RWPE2 (cell line): Measurements from ENCODE around the gene ZC3H13.

ENCODE experiments used
- ATAC-seq: fragments of 200-7000 bp; cut with Tn5 transposase; 3 replicates; pipeline ENCODE4 v1.9.1; 2021; ENCODE audit warnings: low read depth
- DNase-seq: peaks from one replicate; pipeline ENCODE4 v3.0.0-alpha.2; 2020; ENCODE audit warnings: low spot score
- H3K27ac ChIP-seq: fragments of 450-650 bp; 2 replicates; pipeline ENCODE4 v1.5.1; 2017; ENCODE audit warnings: mild to moderate bottlenecking; ENCODE audit not compliant: poor library complexity, severe bottlenecking
- H3K27me3 ChIP-seq: fragments of 250-450 bp; sonication (Bioruptor Pico); 2 replicates; pipeline ENCODE4 v1.5.1; 2021; ENCODE audit warnings: mild to moderate bottlenecking, moderate library complexity; ENCODE audit not compliant: insufficient read depth, poor library complexity, severe bottlenecking
- H3K36me3 ChIP-seq: fragments of 250-450 bp; sonication (Bioruptor Pico); 2 replicates; pipeline ENCODE4 v1.5.1; 2020; ENCODE audit warnings: low read depth, mild to moderate bottlenecking, moderate library complexity
- H3K4me1 ChIP-seq: fragments of 250-450 bp; sonication (Bioruptor Pico); 2 replicates; pipeline ENCODE4 v1.5.1; 2021; ENCODE audit warnings: mild to moderate bottlenecking, moderate library complexity; ENCODE audit not compliant: insufficient read depth, poor library complexity, severe bottlenecking
- H3K4me3 ChIP-seq: fragments of 250-450 bp; sonication (Bioruptor Pico); 2 replicates; pipeline ENCODE4 v1.5.1; 2021; ENCODE audit warnings: mild to moderate bottlenecking, moderate library complexity; ENCODE audit not compliant: severe bottlenecking
- H3K9me3 ChIP-seq: fragments of 250-450 bp; sonication (Bioruptor Pico); 2 replicates; pipeline ENCODE4 v1.5.1; 2021; ENCODE audit warnings: mild to moderate bottlenecking, moderate library complexity; ENCODE audit not compliant: severe bottlenecking
- TF ChIP-seq, protein P1 (sequence below): fragments of 450-650 bp; IDR thresholded peaks from one replicate; pipeline ENCODE4 v1.5.1; 2017; ENCODE audit warnings: mild to moderate bottlenecking, moderate library complexity; ENCODE audit not compliant: poor library complexity, severe bottlenecking

ZC3H13 gene

DNA sequence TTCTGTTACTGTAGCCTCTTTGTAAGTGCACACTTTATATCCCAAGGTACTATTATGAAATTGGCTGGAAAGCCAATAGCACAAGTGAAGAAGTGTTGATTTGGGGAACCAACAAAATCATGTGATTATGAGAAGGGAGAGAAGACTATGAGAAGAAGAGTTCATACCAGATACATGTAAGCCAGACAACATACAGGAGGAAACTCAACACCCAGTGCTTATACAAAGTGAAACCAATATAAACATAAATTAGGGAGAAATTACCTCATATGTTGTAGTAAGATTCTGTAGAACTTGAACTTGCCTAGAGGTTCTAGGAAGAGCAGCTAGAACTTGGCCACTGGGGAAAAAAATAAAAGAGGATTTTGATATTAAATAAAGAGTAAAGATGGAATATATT is 34.9 kb upstream of the ZC3H13 start:
- ATAC-seq (no peak), DNase-seq (no peak)
- Histone ChIP-seq H3K27me3 (no peaks in the 10 kb centered on the region), H3K27ac (no peak overlapping the region), H3K9me3 (no peaks in the 10 kb centered on the region), H3K4me1 (no peaks in the 10 kb centered on the region), H3K4me3 (no peak overlapping the region), H3K36me3 (no peaks in the 10 kb centered on the region)
- TF ChIP-seq, protein P1, sequence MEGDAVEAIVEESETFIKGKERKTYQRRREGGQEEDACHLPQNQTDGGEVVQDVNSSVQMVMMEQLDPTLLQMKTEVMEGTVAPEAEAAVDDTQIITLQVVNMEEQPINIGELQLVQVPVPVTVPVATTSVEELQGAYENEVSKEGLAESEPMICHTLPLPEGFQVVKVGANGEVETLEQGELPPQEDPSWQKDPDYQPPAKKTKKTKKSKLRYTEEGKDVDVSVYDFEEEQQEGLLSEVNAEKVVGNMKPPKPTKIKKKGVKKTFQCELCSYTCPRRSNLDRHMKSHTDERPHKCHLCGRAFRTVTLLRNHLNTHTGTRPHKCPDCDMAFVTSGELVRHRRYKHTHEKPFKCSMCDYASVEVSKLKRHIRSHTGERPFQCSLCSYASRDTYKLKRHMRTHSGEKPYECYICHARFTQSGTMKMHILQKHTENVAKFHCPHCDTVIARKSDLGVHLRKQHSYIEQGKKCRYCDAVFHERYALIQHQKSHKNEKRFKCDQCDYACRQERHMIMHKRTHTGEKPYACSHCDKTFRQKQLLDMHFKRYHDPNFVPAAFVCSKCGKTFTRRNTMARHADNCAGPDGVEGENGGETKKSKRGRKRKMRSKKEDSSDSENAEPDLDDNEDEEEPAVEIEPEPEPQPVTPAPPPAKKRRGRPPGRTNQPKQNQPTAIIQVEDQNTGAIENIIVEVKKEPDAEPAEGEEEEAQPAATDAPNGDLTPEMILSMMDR = no peak

GRCh38 chr13:46086985-46087384 is 34.4 kb upstream of the ZC3H13 start:
- ATAC-seq = no peak
- Histone ChIP-seq H3K4me1 (no peaks in the 10 kb centered on the region), H3K9me3 (no peaks in the 10 kb centered on the region), H3K4me3 (no peak overlapping the region), H3K27ac (no peak overlapping the region), H3K36me3 (no peaks in the 10 kb centered on the region), H3K27me3 (no peaks in the 10 kb centered on the region)
- TF ChIP-seq, protein P1 = no peak
- DNase-seq = no peak

DNA sequence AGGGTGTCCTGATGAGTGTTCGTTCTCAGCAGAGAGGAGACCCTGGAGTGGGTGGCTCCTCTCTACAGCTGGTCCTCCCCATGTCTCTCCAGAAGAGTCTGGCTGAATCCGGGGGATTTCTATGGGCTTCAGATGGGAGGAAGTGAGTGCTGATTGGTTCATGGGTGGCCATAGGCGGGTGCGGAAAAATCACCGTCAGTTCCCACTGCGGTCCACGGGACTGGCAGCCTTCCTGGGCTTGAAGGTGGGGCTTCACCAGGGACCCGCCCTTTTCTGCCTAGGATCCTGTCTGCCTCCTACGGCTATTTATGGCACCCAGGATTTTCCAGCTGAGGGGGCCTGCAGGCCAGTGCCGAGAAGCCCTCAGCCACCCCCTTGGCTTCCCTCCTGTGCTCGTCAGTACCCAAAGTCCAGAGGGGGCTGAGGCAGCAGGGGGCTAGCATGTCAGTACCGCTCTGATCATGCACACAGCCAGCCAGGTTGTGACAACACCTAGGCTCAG is 33.9 kb upstream of the ZC3H13 start:
- H3K9me3 ChIP-seq = no peaks in the 10 kb centered on the region
- H3K4me1 ChIP-seq = no peaks in the 10 kb centered on the region
- H3K27me3 ChIP-seq = no peaks in the 10 kb centered on the region
- H3K27ac ChIP-seq = no peak overlapping the region
- TF ChIP-seq, protein P1 = no peak
- H3K36me3 ChIP-seq = no peaks in the 10 kb centered on the region
- ATAC-seq (no peak), DNase-seq (no peak)
- no peak overlapping the region for H3K4me3 ChIP-seq

- ATAC-seq (no peak), DNase-seq (no peak)
- H3K27ac ChIP-seq = no peak overlapping the region
- no peaks in the 10 kb centered on the region for H3K4me1 ChIP-seq
- no peaks in the 10 kb centered on the region for H3K27me3 ChIP-seq
- TF ChIP-seq, protein P1 = no peak
- H3K9me3 ChIP-seq = no peaks in the 10 kb centered on the region
- H3K36me3 ChIP-seq = no peaks in the 10 kb centered on the region
- H3K4me3 ChIP-seq = no peak overlapping the region
These were observed 33.2 kb upstream of the ZC3H13 start for GRCh38 chr13:46085737-46086136.

DNA sequence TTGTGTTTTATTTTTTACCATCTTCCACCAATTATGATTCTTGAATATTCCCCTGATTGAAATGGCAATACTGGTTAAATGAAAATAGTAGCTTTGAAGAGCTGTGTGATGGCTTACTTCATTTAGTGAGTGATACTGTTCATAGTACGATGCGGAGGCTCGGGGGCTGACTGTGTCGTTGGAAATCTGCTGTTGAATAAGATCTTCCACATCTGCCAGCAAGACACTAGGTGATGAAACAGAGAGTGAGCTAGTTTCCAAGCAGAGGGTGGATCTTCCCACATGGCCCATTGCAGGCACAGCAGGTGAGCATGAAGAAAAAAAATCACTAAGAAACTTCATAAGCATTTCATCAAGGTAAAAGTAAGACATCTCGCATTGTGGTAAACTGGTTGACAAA is 29.8 kb upstream of the ZC3H13 start:
- Histone ChIP-seq H3K36me3 (no peaks in the 10 kb centered on the region), H3K4me1 (no peaks in the 10 kb centered on the region), H3K4me3 (no peak overlapping the region), H3K9me3 (no peaks in the 10 kb centered on the region), H3K27me3 (no peaks in the 10 kb centered on the region), H3K27ac (no peak overlapping the region)
- no peak for ATAC-seq
- TF ChIP-seq, protein P1 = no peak
- no peak for DNase-seq
